DOHH2 (cell line): ENCODE measurements around the gene CA9.

ENCODE experiments used
- H3F3A ChIP-seq: fragments of 200-600 bp; sonication (generic), shearing (Covaris generic); 2 replicates; pipeline ENCODE4 v1.6.0; 2016; ENCODE audit warnings: antibody characterized with exemption, mild to moderate bottlenecking; ENCODE audit not compliant: control insufficient read depth, insufficient read depth
- H3K27ac ChIP-seq: fragments of 200-600 bp; sonication (generic); 2 replicates; pipeline ENCODE4 v1.5.1; 2014; ENCODE audit warnings: low read depth, mild to moderate bottlenecking, low read length, moderate library complexity
- H3K27me3 ChIP-seq: fragments of 200-600 bp; sonication (generic); 2 replicates; pipeline ENCODE4 v1.6.1; 2014; ENCODE audit warnings: mild to moderate bottlenecking, low read length, mixed read lengths; ENCODE audit not compliant: control insufficient read depth
- H3K36me3 ChIP-seq: fragments of 200-600 bp; sonication (generic); 2 replicates; pipeline ENCODE4 v1.6.1; 2014; ENCODE audit warnings: mild to moderate bottlenecking, low read length, moderate library complexity, mixed read lengths; ENCODE audit not compliant: control insufficient read depth
- H3K4me1 ChIP-seq: fragments of 200-600 bp; sonication (generic); 2 replicates; pipeline ENCODE4 v1.6.1; 2014; ENCODE audit warnings: mild to moderate bottlenecking, low read length, mixed read lengths; ENCODE audit not compliant: control insufficient read depth
- H3K4me2 ChIP-seq: fragments of 200-600 bp; sonication (generic); 2 replicates; pipeline ENCODE4 v1.6.0; 2014; ENCODE audit warnings: mild to moderate bottlenecking, low read length, moderate library complexity
- H3K4me3 ChIP-seq: fragments of 200-600 bp; sonication (generic); 2 replicates; pipeline ENCODE4 v1.5.1; 2014; ENCODE audit warnings: mild to moderate bottlenecking, low read length, mixed read lengths
- H3K79me2 ChIP-seq: fragments of 200-600 bp; sonication (generic); 2 replicates; pipeline ENCODE4 v1.6.1; 2014; ENCODE audit warnings: mild to moderate bottlenecking, low read length, mixed read lengths; ENCODE audit not compliant: control insufficient read depth
- H3K9me2 ChIP-seq: fragments of 200-600 bp; sonication (generic); replicated peaks from 2 replicates; pipeline ENCODE4 v1.6.1; 2014; ENCODE audit warnings: mild to moderate bottlenecking, low read length, mixed read lengths; ENCODE audit not compliant: control insufficient read depth
- H3K9me3 ChIP-seq: fragments of 200-600 bp; sonication (generic); 2 replicates; pipeline ENCODE4 v1.6.1; 2014; ENCODE audit warnings: antibody characterized with exemption, low read length, mixed read lengths; ENCODE audit not compliant: control insufficient read depth, insufficient read depth
- H4K20me1 ChIP-seq: fragments of 200-600 bp; sonication (generic); 2 replicates; pipeline ENCODE4 v1.6.0; 2014; ENCODE audit warnings: low read depth, mild to moderate bottlenecking, antibody characterized with exemption, low read length, moderate library complexity; ENCODE audit not compliant: control insufficient read depth, insufficient read depth
- EZH2phosphoT487 ChIP-seq: fragments of 200-600 bp; sonication (generic); IDR thresholded peaks from 2 replicates; pipeline ENCODE4 v1.6.1; 2017; ENCODE audit warnings: borderline replicate concordance, mild to moderate bottlenecking, antibody characterized with exemption, low read length, moderate library complexity, mixed read lengths
- TF ChIP-seq, protein P1 (sequence below): fragments of 200-600 bp; sonication (generic); IDR thresholded peaks from one replicate; pipeline ENCODE4 v1.5.1; 2014; ENCODE audit warnings: antibody characterized with exemption, mild to moderate bottlenecking, low read depth, low read length; ENCODE audit not compliant: poor library complexity, severe bottlenecking

The CA9 gene

GRCh38 chr9:35673132-35674024 lies at the start of gene CA9:
Gene CA9 (plus strand): TSS chr9:35673928. CDS start chr9:35673960, 32 bp downstream.
- no peaks in the 10 kb centered on the region for H3K9me2 ChIP-seq
- H3K27me3 ChIP-seq: peaks cover 6% of the 10 kb centered on the region; the same call in 1 of the 2 replicates
- no peak within 1 kb of the TSS for H3K27ac ChIP-seq
- TF ChIP-seq EZH2phosphoT487: no peak
- TF ChIP-seq, protein P1, sequence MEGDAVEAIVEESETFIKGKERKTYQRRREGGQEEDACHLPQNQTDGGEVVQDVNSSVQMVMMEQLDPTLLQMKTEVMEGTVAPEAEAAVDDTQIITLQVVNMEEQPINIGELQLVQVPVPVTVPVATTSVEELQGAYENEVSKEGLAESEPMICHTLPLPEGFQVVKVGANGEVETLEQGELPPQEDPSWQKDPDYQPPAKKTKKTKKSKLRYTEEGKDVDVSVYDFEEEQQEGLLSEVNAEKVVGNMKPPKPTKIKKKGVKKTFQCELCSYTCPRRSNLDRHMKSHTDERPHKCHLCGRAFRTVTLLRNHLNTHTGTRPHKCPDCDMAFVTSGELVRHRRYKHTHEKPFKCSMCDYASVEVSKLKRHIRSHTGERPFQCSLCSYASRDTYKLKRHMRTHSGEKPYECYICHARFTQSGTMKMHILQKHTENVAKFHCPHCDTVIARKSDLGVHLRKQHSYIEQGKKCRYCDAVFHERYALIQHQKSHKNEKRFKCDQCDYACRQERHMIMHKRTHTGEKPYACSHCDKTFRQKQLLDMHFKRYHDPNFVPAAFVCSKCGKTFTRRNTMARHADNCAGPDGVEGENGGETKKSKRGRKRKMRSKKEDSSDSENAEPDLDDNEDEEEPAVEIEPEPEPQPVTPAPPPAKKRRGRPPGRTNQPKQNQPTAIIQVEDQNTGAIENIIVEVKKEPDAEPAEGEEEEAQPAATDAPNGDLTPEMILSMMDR: no peak
- H3K79me2 ChIP-seq: no peaks in the 10 kb centered on the region
- no peaks in the 10 kb centered on the region for H4K20me1 ChIP-seq
- no peaks in the 10 kb centered on the region for H3K4me1 ChIP-seq
- H3F3A ChIP-seq: no peaks in the 10 kb centered on the region
- no peak within 1 kb of the TSS for H3K4me2 ChIP-seq
- no peak within 1 kb of the TSS for H3K4me3 ChIP-seq
- H3K9me3 ChIP-seq: no peaks in the 10 kb centered on the region
- no peaks in the 10 kb centered on the region for H3K36me3 ChIP-seq

DNA sequence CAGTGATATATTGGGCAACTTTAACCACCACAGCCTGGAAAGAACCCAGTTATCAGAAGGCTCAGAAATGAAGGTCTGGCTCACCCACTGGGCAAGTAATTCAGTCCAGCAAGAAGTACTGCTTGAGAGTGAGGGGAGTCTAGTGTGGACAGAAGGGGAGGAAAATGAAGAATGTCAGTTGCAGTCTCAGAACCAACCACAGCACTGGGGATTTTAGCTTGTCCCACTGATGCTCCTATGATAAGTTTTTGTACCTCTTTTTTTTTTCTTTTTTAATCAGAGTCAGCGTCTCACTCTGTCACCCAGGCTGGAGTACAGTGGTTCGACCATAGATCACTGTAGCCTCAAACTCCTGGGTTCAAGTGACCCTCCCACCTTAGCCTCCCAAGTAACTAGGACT lies 46.2 kb upstream of the CA9 start:
- Histone ChIP-seq H3F3A (peaks cover 9% of the 10 kb centered on the region), H4K20me1 (no peaks in the 10 kb centered on the region), H3K9me2 (no peaks in the 10 kb centered on the region), H3K79me2 (no peaks in the 10 kb centered on the region), H3K4me2 (no peak overlapping the region), H3K27ac (no peak overlapping the region), H3K4me1 (no peaks in the 10 kb centered on the region), H3K36me3 (no peaks in the 10 kb centered on the region), H3K9me3 (no peaks in the 10 kb centered on the region), H3K27me3 (no peaks in the 10 kb centered on the region), H3K4me3 (no peak overlapping the region)
- TF ChIP-seq, protein P1: no peak
- no peak for TF ChIP-seq EZH2phosphoT487

- no peaks in the 10 kb centered on the region for H3K27me3 ChIP-seq
- H3K4me1 ChIP-seq: peaks cover under 1% of the 10 kb centered on the region
- no peaks in the 10 kb centered on the region for H3K36me3 ChIP-seq
- H3K27ac ChIP-seq: no peak overlapping the region
- no peaks in the 10 kb centered on the region for H3K9me2 ChIP-seq
- no peak overlapping the region for H3K4me2 ChIP-seq
- H3K79me2 ChIP-seq: no peaks in the 10 kb centered on the region
- TF ChIP-seq EZH2phosphoT487: no peak
- TF ChIP-seq, protein P1: no peak
- H4K20me1 ChIP-seq: no peaks in the 10 kb centered on the region
- no peak overlapping the region for H3K4me3 ChIP-seq
- H3F3A ChIP-seq: peaks cover 7% of the 10 kb centered on the region; the same call in 1 of the 2 replicates
- H3K9me3 ChIP-seq: no peaks in the 10 kb centered on the region
Observed at GRCh38 chr9:35628389-35628991, 45.2 kb upstream of the CA9 start.
